ENCODE measurements around the gene ZSWIM1. TPM values are rescaled to one million over a fixed set of nuclear protein-coding genes. Genes with fewer than 3 reads are reported as not detected.

The ZSWIM1 gene
- total and polyA plus RNA-seq, 2 of the 8 experiments (the other 6 are each of a cell fraction or from before 2014, with no cell fraction given) = 14.1 to 15.6 TPM

DNA sequence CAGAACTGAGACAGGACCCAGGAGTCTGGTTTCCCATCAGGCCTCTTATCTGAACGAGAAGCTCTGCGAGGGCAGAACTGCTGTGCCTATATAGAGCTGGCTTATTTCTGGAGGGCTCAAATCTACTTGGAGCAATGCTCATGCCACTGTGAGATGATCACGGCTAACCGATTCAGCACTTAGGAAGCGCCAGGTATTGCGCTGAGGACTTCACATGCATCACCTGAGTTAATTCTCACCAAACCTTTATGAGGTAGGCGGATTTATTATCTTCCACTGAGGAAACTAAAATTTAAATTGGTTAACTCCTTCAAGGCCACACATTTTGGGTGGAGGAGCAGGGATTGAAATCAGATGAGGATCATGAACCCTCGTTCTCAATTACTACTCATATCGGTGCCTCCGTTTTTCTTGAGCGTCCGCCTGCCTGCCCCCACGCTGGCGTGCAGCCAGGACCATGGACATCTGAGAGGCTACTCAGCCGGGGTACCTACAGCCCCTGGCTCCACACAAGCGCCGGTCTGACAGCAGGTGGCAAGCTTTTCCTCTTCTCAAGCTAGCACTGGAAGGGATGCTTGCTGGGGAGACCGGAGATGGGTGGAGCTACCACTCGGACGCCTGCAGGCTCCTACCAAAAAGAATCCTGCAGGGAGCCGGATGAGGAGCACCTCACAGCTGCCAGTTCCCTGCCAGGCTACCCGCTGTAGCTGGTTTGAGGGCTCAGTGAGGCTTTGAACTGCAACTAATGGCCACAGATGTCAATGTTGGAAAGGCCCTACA is 52.4 kb downstream of the ZSWIM1 start:
- DNase-seq (ENCODE audit: low read depth in 1 of 2, low spot score in 2 of 2) = peak; percentile 79 to 81
- Histone ChIP-seq H3K4me2 (ENCODE audit: insufficient read depth in 1 of 2, low read depth in 2 of 2, low read length in 2 of 2) (peak overlapping the region; percentile 66 to 73), H2BK12ac (ENCODE audit: low read depth, low read length) (no peak overlapping the region; the same call in 1 of the 2 replicates), H4K91ac (replicated peaks; ENCODE audit: insufficient read length, low read length) (peak overlapping the region; percentile 99), H3K79me2 (ENCODE audit: control insufficient read depth in 1 of 2, insufficient read depth in 2 of 2, low read length in 2 of 2) (peaks cover 0 to 22% of the 10 kb centered on the region in 2 experiments; a peak in 2 of 4 replicates), H2BK120ac (replicated peaks; ENCODE audit: low read depth, low read length) (peak overlapping the region; percentile 25), H2AFZ (ENCODE audit: low read length) (no peak overlapping the region), H3K4me1 (replicated peaks in 1 of 4; ENCODE audit: control insufficient read depth in 3 of 4, insufficient read depth in 4 of 4, low read length in 3 of 4) (peaks cover 4 to 26% (median 10%) of the 10 kb centered on the region in 4 experiments), H3K4ac (replicated peaks; ENCODE audit: insufficient read length, low read depth, low read length) (peak overlapping the region; percentile 41), H3K56ac (replicated peaks; ENCODE audit: insufficient read length, low read depth, low read length) (peak overlapping the region; percentile 95), H3K27ac (ENCODE audit: low read depth, low read length) (peak overlapping the region; percentile 100), H3K4me3 (ENCODE audit: extremely low read depth in 1 of 4, insufficient read depth in 2 of 4, low read depth in 3 of 4, low read length in 4 of 4) (peak overlapping the region; percentile 66 to 91 (median 79)), H4K20me1 (replicated peaks in 1 of 2; ENCODE audit: control insufficient read depth in 1 of 2, insufficient read depth in 2 of 2, low read length in 2 of 2) (no peaks in the 10 kb centered on the region), H3K14ac (ENCODE audit: insufficient read length) (no peak overlapping the region), H2AK5ac (ENCODE audit: low read depth, low read length) (no peak overlapping the region), H3K23ac (ENCODE audit: insufficient read length) (no peak overlapping the region), H2BK20ac (ENCODE audit: low read length) (no peak overlapping the region), H3K9ac (replicated peaks in 1 of 4; ENCODE audit: extremely low read depth in 1 of 4, low read depth in 3 of 4, low read length in 3 of 4) (peak overlapping the region in 3 of 4 experiments; percentile 87 to 100 (median 100); a peak in 6 of 7 replicates), H2BK5ac (ENCODE audit: low read depth, low read length) (peak overlapping the region; percentile 96), H3K36me3 (ENCODE audit: control insufficient read depth in 2 of 4, insufficient read depth in 4 of 4, low read length in 3 of 4) (peaks cover 0 to 8% (median 3%) of the 10 kb centered on the region in 4 experiments; a peak in 4 of 8 replicates), H3K27me3 (replicated peaks in 1 of 4; ENCODE audit: control insufficient read depth in 3 of 4, extremely low read depth in 1 of 4, insufficient read depth in 3 of 4, low read length in 3 of 4) (no peaks in the 10 kb centered on the region), H3K9me3 (ENCODE audit: insufficient read depth in 2 of 2, low read depth in 1 of 2, low read length in 1 of 2) (no peaks in the 10 kb centered on the region), H4K8ac (ENCODE audit: extremely low read depth, insufficient read depth, low read length) (no peak overlapping the region; the same call in none of the 2 replicates), H2BK15ac (ENCODE audit: low read length) (no peak overlapping the region; the same call in none of the 2 replicates), H3K79me1 (ENCODE audit: low read depth, low read length) (no peaks in the 10 kb centered on the region; the same call in 1 of the 2 replicates), H3K23me2 (ENCODE audit: low read depth, low read length) (peaks cover 3% of the 10 kb centered on the region; the same call in 1 of the 2 replicates), H3K18ac (ENCODE audit: extremely low read depth, low read length) (peak overlapping the region; percentile 99), H4K5ac (ENCODE audit: insufficient read length, low read depth, low read length) (peak overlapping the region; percentile 96)
- WGBS, 2 experiments (ENCODE audit: extremely low coverage in 1 of 2, insufficient coverage in 1 of 2, insufficient read length in 1 of 2, insufficient replicate concordance in 2 of 2, low coverage in 1 of 2, low lambda C conversion rate in 2 of 2, missing lambda C conversion rate in 1 of 2) = 21% methylated on average over 22 of the region's 22 CpGs; no CpG with 5 or more reads in 1 of the 2 experiments
- FAIRE-seq = no peak
- ChIA-PET CTCF (ENCODE audit: partially characterized antibody) (interaction anchor here (0.7 to 2.9 kb wide), 11 partner anchors 15 to 134 kb away, joined by 3 to 12 read pairs (median 4); partner anchors contain the start of gene UBE2C), POLR2A (ENCODE audit: partially characterized antibody) (interaction anchor here (0.6 to 18.4 kb wide), 28 partner anchors 11 to 640 kb away, joined by 3 to 283 read pairs (median 8); partner anchors contain the start of genes CTSA, NEURL2, PLTP and SDC4)
- TF ChIP-seq SRF (IDR thresholded peaks at IDR 0.05; ENCODE audit: low read depth, low read length) (no peak), KDM5A (IDR thresholded peaks at IDR 0.05; ENCODE audit: low read length) (no peak), CBX8 (IDR thresholded peaks at IDR 0.05; ENCODE audit: borderline replicate concordance, low read depth, low read length) (no peak), E2F6 (IDR thresholded peaks at IDR 0.05) (no peak; the same call in 1 of the 2 replicates), RAD21 (IDR thresholded peaks at IDR 0.05 in 1 of 2, conservative IDR thresholded peaks at IDR 0.05 in 1 of 2; ENCODE audit: low read depth in 2 of 2, low read length in 2 of 2) (peak; percentile 17 to 49; a peak in 2 of 4 replicates), ATF3 (IDR thresholded peaks at IDR 0.05; ENCODE audit: insufficient read depth, low read depth, low read length) (no peak)

Measured in H1 (cell line).